Measurements from ENCODE around the gene MEGF6.

Gene MEGF6

GRCh38 chr1:3570066-3570986 is 41.0 kb downstream of the MEGF6 start:
- peak; percentile 92 for DNase-seq

GRCh38 chr1:3569436-3569835 is 41.9 kb downstream of the MEGF6 start:
- no peak for DNase-seq

GRCh38 chr1:3568815-3569435 is 42.4 kb downstream of the MEGF6 start:
- DNase-seq = no peak

GRCh38 chr1:3566951-3567804 is 44.1 kb downstream of the MEGF6 start:
- DNase-seq = no peak

GRCh38 chr1:3566003-3566885 is 45.1 kb downstream of the MEGF6 start:
- DNase-seq = no peak

GRCh38 chr1:3564921-3565831 is 46.1 kb downstream of the MEGF6 start:
- DNase-seq = no peak

GRCh38 chr1:3563610-3564009 is 47.7 kb downstream of the MEGF6 start:
- no peak for DNase-seq

- DNase-seq = no peak
These were observed 48.2 kb downstream of the MEGF6 start for GRCh38 chr1:3563125-3563524.

- no peak for DNase-seq
These were observed 48.6 kb downstream of the MEGF6 start for GRCh38 chr1:3562712-3563111.

GRCh38 chr1:3561702-3562101 is 49.6 kb downstream of the MEGF6 start:
- no peak for DNase-seq

GRCh38 chr1:3560981-3561380 is 50.3 kb downstream of the MEGF6 start:
- no peak for DNase-seq

GRCh38 chr1:3560251-3560871 is 50.9 kb downstream of the MEGF6 start:
- no peak for DNase-seq

GRCh38 chr1:3558036-3558726 is 53.1 kb downstream of the MEGF6 start:
- no peak for DNase-seq

GRCh38 chr1:3557366-3557765 is 53.9 kb downstream of the MEGF6 start:
- peak; percentile 29 for DNase-seq

GRCh38 chr1:3556336-3556735 is 55.0 kb downstream of the MEGF6 start:
- no peak for DNase-seq

GRCh38 chr1:3555131-3555920 is 56.0 kb downstream of the MEGF6 start:
- no peak for DNase-seq

GRCh38 chr1:3553940-3554223 is 57.4 kb downstream of the MEGF6 start:
- DNase-seq = no peak

GRCh38 chr1:3553166-3553939 is 58.0 kb downstream of the MEGF6 start:
- DNase-seq = no peak

GRCh38 chr1:3552751-3553150 is 58.6 kb downstream of the MEGF6 start:
- no peak for DNase-seq

Measured in NCI-H226 (cell line).